GM12865 (cell line): ENCODE data around the gene FGF1.

Experiments used
- DNase-seq: peaks from one replicate; pipeline ENCODE4 v3.0.0; 2010; ENCODE audit warnings: low read depth
- H3K4me3 ChIP-seq: 2 replicates; pipeline ENCODE4 v1.5.1; 2011; ENCODE audit warnings: mild to moderate bottlenecking, low read depth, low read length, control low read depth
- TF ChIP-seq, protein P1 (sequence below): IDR thresholded peaks from 2 replicates; pipeline ENCODE4 v1.5.1; 2011; ENCODE audit warnings: low read length, control low read depth, low read depth, inconsistent platforms; ENCODE audit not compliant: insufficient read depth; ENCODE audit errors: missing control alignments

FGF1 gene

DNA sequence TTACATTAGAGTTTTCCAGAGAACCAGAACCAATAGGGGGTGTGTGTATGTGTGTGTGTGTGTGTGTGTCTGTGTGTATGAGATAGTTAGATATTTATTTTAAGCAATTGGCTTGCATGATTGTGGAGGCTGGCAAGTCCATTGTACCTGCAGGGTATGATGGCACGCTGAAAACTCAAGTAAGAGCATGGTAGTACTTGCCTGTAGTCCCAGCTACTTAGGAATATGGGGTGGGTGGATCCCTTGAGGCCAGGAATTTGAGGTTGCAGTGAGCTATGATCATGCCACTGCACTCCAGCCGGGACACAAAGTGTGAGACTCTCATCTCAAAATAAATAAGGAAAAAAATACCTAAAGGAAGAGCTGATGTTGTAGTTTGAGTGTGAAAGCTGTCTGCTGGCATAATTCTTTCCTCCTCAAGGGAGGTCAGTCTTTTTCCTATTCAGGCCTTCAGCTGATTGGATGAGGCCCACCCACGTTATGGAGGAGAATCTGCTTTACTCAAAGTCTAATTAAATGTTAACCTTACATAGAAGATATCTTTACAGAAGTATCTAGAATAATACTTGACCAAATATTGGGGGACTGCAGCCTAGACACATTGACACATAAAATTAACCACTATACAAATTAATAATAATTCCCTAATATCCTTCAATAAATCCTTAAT lies 107.6 kb downstream of the FGF1 start:
- TF ChIP-seq, protein P1, sequence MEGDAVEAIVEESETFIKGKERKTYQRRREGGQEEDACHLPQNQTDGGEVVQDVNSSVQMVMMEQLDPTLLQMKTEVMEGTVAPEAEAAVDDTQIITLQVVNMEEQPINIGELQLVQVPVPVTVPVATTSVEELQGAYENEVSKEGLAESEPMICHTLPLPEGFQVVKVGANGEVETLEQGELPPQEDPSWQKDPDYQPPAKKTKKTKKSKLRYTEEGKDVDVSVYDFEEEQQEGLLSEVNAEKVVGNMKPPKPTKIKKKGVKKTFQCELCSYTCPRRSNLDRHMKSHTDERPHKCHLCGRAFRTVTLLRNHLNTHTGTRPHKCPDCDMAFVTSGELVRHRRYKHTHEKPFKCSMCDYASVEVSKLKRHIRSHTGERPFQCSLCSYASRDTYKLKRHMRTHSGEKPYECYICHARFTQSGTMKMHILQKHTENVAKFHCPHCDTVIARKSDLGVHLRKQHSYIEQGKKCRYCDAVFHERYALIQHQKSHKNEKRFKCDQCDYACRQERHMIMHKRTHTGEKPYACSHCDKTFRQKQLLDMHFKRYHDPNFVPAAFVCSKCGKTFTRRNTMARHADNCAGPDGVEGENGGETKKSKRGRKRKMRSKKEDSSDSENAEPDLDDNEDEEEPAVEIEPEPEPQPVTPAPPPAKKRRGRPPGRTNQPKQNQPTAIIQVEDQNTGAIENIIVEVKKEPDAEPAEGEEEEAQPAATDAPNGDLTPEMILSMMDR, result no peak
- H3K4me3 ChIP-seq, result no peak overlapping the region
- DNase-seq, result no peak

DNA sequence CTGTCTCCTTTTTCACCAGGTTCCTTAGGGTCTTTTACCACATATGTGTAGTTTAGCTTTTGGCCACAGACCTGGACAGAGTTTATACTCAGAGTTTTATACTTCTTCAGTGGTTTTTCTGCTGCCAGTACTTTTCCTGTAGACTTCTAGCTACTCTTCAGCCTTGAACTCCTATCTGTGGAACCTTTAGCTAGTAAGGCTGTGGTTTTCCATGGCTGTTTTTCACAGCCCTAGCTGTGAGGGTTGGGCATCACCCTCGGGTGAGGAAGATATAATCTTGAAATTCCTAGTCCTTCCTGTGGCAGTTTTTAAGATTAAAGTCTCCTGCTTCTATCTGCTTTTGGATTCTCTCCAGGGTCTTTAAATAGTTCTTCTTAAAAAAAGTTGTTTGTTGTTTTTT lies 109.1 kb downstream of the FGF1 start:
- no peak overlapping the region for H3K4me3 ChIP-seq
- TF ChIP-seq, protein P1, result no peak
- DNase-seq, result no peak

DNA sequence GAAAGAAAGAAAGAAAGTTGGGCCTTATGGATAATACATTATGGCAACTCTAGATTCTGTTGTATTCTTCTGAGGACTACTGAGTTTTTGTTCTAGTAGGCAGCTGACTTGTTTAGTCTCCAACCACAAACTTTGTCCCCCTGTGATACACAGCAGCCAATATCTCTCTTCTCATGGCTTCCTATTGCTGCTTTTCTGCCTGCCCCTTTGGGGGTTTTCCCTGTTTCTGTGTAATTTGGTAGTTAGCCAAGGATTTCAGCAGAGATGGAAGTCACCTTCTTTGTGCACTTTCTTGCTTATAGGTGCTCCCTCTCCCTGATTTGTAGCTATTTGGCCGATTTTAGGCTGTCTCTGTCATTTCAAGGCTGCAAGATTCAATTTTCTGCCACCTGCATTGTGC lies 109.6 kb downstream of the FGF1 start:
- H3K4me3 ChIP-seq, result no peak overlapping the region
- TF ChIP-seq, protein P1, result no peak
- no peak for DNase-seq

DNA sequence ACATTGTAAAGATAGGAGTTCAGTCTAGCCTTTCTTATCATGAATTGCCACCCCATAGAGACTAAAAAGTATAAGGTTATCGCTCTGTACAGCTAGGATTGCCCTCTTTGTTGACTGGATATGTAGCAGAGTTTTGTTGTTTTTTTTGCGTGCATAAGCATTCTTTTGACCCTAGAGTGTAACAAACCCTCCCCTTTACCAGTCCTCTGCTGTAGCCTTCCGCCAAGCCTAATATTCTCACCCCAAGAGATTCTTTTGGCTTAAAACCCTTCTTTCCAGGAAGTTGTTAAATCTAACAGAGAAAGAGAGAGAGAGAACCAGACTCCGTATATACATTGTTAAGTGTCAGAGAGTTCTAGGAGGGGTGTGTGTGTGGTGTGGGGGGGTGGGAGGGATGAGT lies 113.9 kb downstream of the FGF1 start:
- TF ChIP-seq, protein P1, result no peak
- H3K4me3 ChIP-seq, result no peak overlapping the region
- no peak for DNase-seq

DNA sequence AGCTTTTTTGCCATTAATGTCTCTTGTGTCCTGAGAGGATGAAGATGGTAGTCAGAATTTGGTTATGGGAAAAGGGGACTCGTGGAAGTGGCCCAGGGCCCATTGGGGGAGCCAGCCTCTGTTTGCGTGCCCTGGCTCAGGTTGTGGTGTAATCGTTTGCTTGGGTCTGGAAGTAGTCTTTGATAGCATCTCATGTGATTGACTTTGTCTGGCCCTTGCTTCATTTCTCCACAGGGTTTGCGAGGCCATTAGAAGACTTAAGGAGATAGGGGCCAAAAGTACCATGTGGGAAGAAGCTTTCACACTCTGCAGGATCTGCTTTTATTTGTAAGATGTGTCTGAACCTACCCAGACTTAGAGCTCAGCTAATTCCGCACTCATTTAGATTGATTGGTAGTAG lies 114.5 kb downstream of the FGF1 start:
- TF ChIP-seq, protein P1, result no peak
- H3K4me3 ChIP-seq, result no peak overlapping the region
- DNase-seq, result no peak

DNA sequence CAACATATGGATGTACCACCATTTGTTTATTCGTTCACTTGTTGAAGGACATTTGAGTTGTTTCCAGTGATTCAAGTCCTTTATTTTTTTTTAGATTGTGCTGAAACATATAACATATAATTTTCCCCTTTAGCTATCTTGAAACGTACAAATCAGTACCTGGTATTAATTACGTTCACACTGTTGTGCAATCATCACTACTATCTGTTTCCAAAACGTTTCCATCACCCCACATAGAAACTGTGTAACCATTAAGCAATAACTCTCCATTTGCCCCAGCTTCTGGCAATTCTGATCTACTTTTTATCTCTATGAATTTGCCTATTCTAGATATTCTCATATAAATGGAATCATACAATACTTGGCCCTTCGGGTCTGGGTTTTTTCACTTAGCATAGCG lies 116.0 kb downstream of the FGF1 start:
- H3K4me3 ChIP-seq, result no peak overlapping the region
- no peak for DNase-seq
- TF ChIP-seq, protein P1, result no peak

DNA sequence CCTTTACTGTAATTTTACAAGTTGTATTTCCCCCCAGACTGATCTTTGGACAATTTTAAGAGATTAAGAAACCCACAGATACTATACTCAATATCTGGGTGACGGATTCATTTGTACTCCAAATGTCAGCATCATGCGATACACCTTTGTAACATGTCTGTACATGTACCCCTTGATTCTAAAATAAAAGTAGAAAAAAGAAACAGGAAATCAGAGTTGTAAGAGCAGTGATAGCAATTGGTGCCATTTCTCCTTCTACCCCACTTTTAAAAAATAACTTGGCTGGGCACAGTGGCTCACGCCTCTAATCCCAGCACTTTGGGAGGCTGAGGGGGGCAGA lies 116.9 kb downstream of the FGF1 start:
- no peak overlapping the region for H3K4me3 ChIP-seq
- TF ChIP-seq, protein P1, result no peak
- DNase-seq, result no peak
